ENCODE measurements around the gene COL21A1.

The COL21A1 gene

GRCh38 chr6:56109149-56109548 is 138.2 kb downstream of the COL21A1 start:
- Histone ChIP-seq H2AK5ac (ENCODE audit: low read depth, low read length) (no peak overlapping the region), H3K27ac (replicated peaks; ENCODE audit: low read length) (no peak overlapping the region), H2AFZ (ENCODE audit: low read length) (no peak overlapping the region), H3K23ac (ENCODE audit: low read depth, low read length, poor library complexity) (no peak overlapping the region), H3K14ac (ENCODE audit: low read length) (no peak overlapping the region), H2BK15ac (ENCODE audit: low read length) (no peak overlapping the region), H3K79me1 (ENCODE audit: low read depth, low read length) (no peaks in the 10 kb centered on the region), H3K4ac (ENCODE audit: low read length) (no peak overlapping the region), H3K4me1 (ENCODE audit: control insufficient read depth in 2 of 2, insufficient read depth in 1 of 2, low read depth in 1 of 2, low read length in 2 of 2) (no peaks in the 10 kb centered on the region), H3K18ac (ENCODE audit: low read length) (no peak overlapping the region), H3K9ac (ENCODE audit: low read depth, low read length, poor library complexity) (no peak overlapping the region), H2BK5ac (ENCODE audit: low read length) (no peak overlapping the region), H3K4me2 (ENCODE audit: insufficient read depth, low read length, poor library complexity, severe bottlenecking) (no peak overlapping the region), H3K27me3 (ENCODE audit: control insufficient read depth in 3 of 3, insufficient read depth in 3 of 3, low read depth in 1 of 3, low read length in 3 of 3) (no peaks in the 10 kb centered on the region), H4K8ac (ENCODE audit: low read depth, low read length) (no peak overlapping the region), H2BK12ac (ENCODE audit: low read length) (no peak overlapping the region), H3K4me3 (ENCODE audit: low read length in 2 of 2) (no peak overlapping the region), H3K9me3 (replicated peaks in 1 of 2; ENCODE audit: control insufficient read depth in 2 of 2, insufficient read depth in 1 of 2, low read depth in 1 of 2, low read length in 2 of 2) (peaks cover 0 to 2% of the 10 kb centered on the region in 2 donors), H3K36me3 (replicated peaks in 1 of 2; ENCODE audit: control insufficient read depth in 2 of 2, insufficient read depth in 2 of 2, low read length in 2 of 2) (no peaks in the 10 kb centered on the region), H2BK120ac (ENCODE audit: low read depth, low read length) (no peak overlapping the region), H4K91ac (ENCODE audit: low read depth, low read length, poor library complexity) (no peak overlapping the region)
- no peak for DNase-seq (ENCODE audit: low spot score)

GRCh38 chr6:56106231-56106630 is 141.1 kb downstream of the COL21A1 start:
- Histone ChIP-seq H3K14ac (ENCODE audit: low read length) (no peak overlapping the region), H3K4me2 (ENCODE audit: insufficient read depth, low read length, poor library complexity, severe bottlenecking) (no peak overlapping the region), H3K9me3 (replicated peaks in 1 of 2; ENCODE audit: control insufficient read depth in 2 of 2, insufficient read depth in 1 of 2, low read depth in 1 of 2, low read length in 2 of 2) (no peaks in the 10 kb centered on the region), H3K79me1 (ENCODE audit: low read depth, low read length) (no peaks in the 10 kb centered on the region), H3K4ac (ENCODE audit: low read length) (no peak overlapping the region), H3K23ac (ENCODE audit: low read depth, low read length, poor library complexity) (no peak overlapping the region), H2AFZ (ENCODE audit: low read length) (no peak overlapping the region), H3K4me3 (ENCODE audit: low read length in 2 of 2) (no peak overlapping the region), H3K4me1 (ENCODE audit: control insufficient read depth in 2 of 2, insufficient read depth in 1 of 2, low read depth in 1 of 2, low read length in 2 of 2) (no peaks in the 10 kb centered on the region), H3K18ac (ENCODE audit: low read length) (no peak overlapping the region), H3K9ac (ENCODE audit: low read depth, low read length, poor library complexity) (no peak overlapping the region), H3K36me3 (replicated peaks in 1 of 2; ENCODE audit: control insufficient read depth in 2 of 2, insufficient read depth in 2 of 2, low read length in 2 of 2) (no peaks in the 10 kb centered on the region), H3K27me3 (ENCODE audit: control insufficient read depth in 3 of 3, insufficient read depth in 3 of 3, low read depth in 1 of 3, low read length in 3 of 3) (no peaks in the 10 kb centered on the region), H2BK5ac (ENCODE audit: low read length) (no peak overlapping the region), H2BK120ac (ENCODE audit: low read depth, low read length) (no peak overlapping the region), H2BK12ac (ENCODE audit: low read length) (no peak overlapping the region), H4K8ac (ENCODE audit: low read depth, low read length) (no peak overlapping the region), H2AK5ac (ENCODE audit: low read depth, low read length) (no peak overlapping the region), H4K91ac (ENCODE audit: low read depth, low read length, poor library complexity) (no peak overlapping the region), H2BK15ac (ENCODE audit: low read length) (no peak overlapping the region), H3K27ac (replicated peaks; ENCODE audit: low read length) (no peak overlapping the region)
- DNase-seq (ENCODE audit: low spot score), result no peak
- WGBS, 2 donors (ENCODE audit: extremely low coverage in 2 of 2, insufficient read length in 2 of 2, insufficient replicate concordance in 1 of 2), result no CpG with 5 or more reads among the region's 1 CpG

- WGBS, 2 donors (ENCODE audit: extremely low coverage in 2 of 2, insufficient read length in 2 of 2, insufficient replicate concordance in 1 of 2), result no CpG with 5 or more reads among the region's 2 CpGs
- H2AK5ac ChIP-seq (ENCODE audit: low read depth, low read length), result no peak overlapping the region
- H3K27ac ChIP-seq (replicated peaks; ENCODE audit: low read length), result no peak overlapping the region
- no peaks in the 10 kb centered on the region for H3K36me3 ChIP-seq (replicated peaks in 1 of 2; ENCODE audit: control insufficient read depth in 2 of 2, insufficient read depth in 2 of 2, low read length in 2 of 2)
- DNase-seq (ENCODE audit: low spot score), result no peak
- H2AFZ ChIP-seq (ENCODE audit: low read length), result no peak overlapping the region
- H2BK5ac ChIP-seq (ENCODE audit: low read length), result no peak overlapping the region
- H3K4ac ChIP-seq (ENCODE audit: low read length), result no peak overlapping the region
- H3K4me1 ChIP-seq (ENCODE audit: control insufficient read depth in 2 of 2, insufficient read depth in 1 of 2, low read depth in 1 of 2, low read length in 2 of 2), result no peaks in the 10 kb centered on the region
- H3K18ac ChIP-seq (ENCODE audit: low read length), result no peak overlapping the region
- H4K91ac ChIP-seq (ENCODE audit: low read depth, low read length, poor library complexity), result no peak overlapping the region
- no peak overlapping the region for H2BK120ac ChIP-seq (ENCODE audit: low read depth, low read length)
- H3K27me3 ChIP-seq (ENCODE audit: control insufficient read depth in 3 of 3, insufficient read depth in 3 of 3, low read depth in 1 of 3, low read length in 3 of 3), result no peaks in the 10 kb centered on the region
- no peaks in the 10 kb centered on the region for H3K9me3 ChIP-seq (replicated peaks in 1 of 2; ENCODE audit: control insufficient read depth in 2 of 2, insufficient read depth in 1 of 2, low read depth in 1 of 2, low read length in 2 of 2)
- H2BK15ac ChIP-seq (ENCODE audit: low read length), result no peak overlapping the region
- H3K9ac ChIP-seq (ENCODE audit: low read depth, low read length, poor library complexity), result no peak overlapping the region
- H2BK12ac ChIP-seq (ENCODE audit: low read length), result no peak overlapping the region
- no peak overlapping the region for H3K14ac ChIP-seq (ENCODE audit: low read length)
- H3K4me2 ChIP-seq (ENCODE audit: insufficient read depth, low read length, poor library complexity, severe bottlenecking), result no peak overlapping the region
- no peak overlapping the region for H3K23ac ChIP-seq (ENCODE audit: low read depth, low read length, poor library complexity)
- H4K8ac ChIP-seq (ENCODE audit: low read depth, low read length), result no peak overlapping the region
- no peak overlapping the region for H3K4me3 ChIP-seq (ENCODE audit: low read length in 2 of 2)
- H3K79me1 ChIP-seq (ENCODE audit: low read depth, low read length), result no peaks in the 10 kb centered on the region
Observed at GRCh38 chr6:56104591-56104990, 142.8 kb downstream of the COL21A1 start.

- Histone ChIP-seq H2AK5ac (ENCODE audit: low read depth, low read length) (no peak overlapping the region), H3K9me3 (replicated peaks in 1 of 2; ENCODE audit: control insufficient read depth in 2 of 2, insufficient read depth in 1 of 2, low read depth in 1 of 2, low read length in 2 of 2) (no peaks in the 10 kb centered on the region), H3K27me3 (ENCODE audit: control insufficient read depth in 3 of 3, insufficient read depth in 3 of 3, low read depth in 1 of 3, low read length in 3 of 3) (no peaks in the 10 kb centered on the region), H3K36me3 (replicated peaks in 1 of 2; ENCODE audit: control insufficient read depth in 2 of 2, insufficient read depth in 2 of 2, low read length in 2 of 2) (no peaks in the 10 kb centered on the region), H3K4me1 (ENCODE audit: control insufficient read depth in 2 of 2, insufficient read depth in 1 of 2, low read depth in 1 of 2, low read length in 2 of 2) (no peaks in the 10 kb centered on the region), H3K9ac (ENCODE audit: low read depth, low read length, poor library complexity) (no peak overlapping the region), H3K27ac (replicated peaks; ENCODE audit: low read length) (no peak overlapping the region), H3K4me2 (ENCODE audit: insufficient read depth, low read length, poor library complexity, severe bottlenecking) (no peak overlapping the region), H2BK12ac (ENCODE audit: low read length) (no peak overlapping the region), H3K4ac (ENCODE audit: low read length) (no peak overlapping the region), H3K4me3 (ENCODE audit: low read length in 2 of 2) (no peak overlapping the region), H2BK120ac (ENCODE audit: low read depth, low read length) (no peak overlapping the region), H4K91ac (ENCODE audit: low read depth, low read length, poor library complexity) (no peak overlapping the region), H3K14ac (ENCODE audit: low read length) (no peak overlapping the region), H3K79me1 (ENCODE audit: low read depth, low read length) (no peaks in the 10 kb centered on the region), H2BK5ac (ENCODE audit: low read length) (no peak overlapping the region), H3K18ac (ENCODE audit: low read length) (no peak overlapping the region), H3K23ac (ENCODE audit: low read depth, low read length, poor library complexity) (no peak overlapping the region), H4K8ac (ENCODE audit: low read depth, low read length) (no peak overlapping the region), H2BK15ac (ENCODE audit: low read length) (no peak overlapping the region), H2AFZ (ENCODE audit: low read length) (no peak overlapping the region)
- DNase-seq (ENCODE audit: low spot score), result no peak
- WGBS, 2 donors (ENCODE audit: extremely low coverage in 2 of 2, insufficient read length in 2 of 2, insufficient replicate concordance in 1 of 2), result no CpG with 5 or more reads among the region's 1 CpG
Observed at GRCh38 chr6:56102216-56102615, 145.2 kb downstream of the COL21A1 start.
